OCI-LY1 (cell line): ENCODE results near the gene KRT8.
"Not testable (repeated sequence)": the region's sequence is repeated elsewhere in the genome, so short reads cannot be mapped to it uniquely, and the experiment has no call there.

ENCODE experiments used
- H2AFZ ChIP-seq: fragments of 200-600 bp; sonication (generic), shearing (Covaris generic); 2 replicates; pipeline ENCODE4 v1.6.0; 2014; ENCODE audit warnings: antibody characterized with exemption, mild to moderate bottlenecking, low read length
- H3F3A ChIP-seq: fragments of 200-600 bp; sonication (generic), shearing (Covaris generic); 2 replicates; pipeline ENCODE4 v1.6.0; 2014; ENCODE audit warnings: mild to moderate bottlenecking, antibody characterized with exemption, low read length, moderate library complexity; ENCODE audit not compliant: insufficient read depth
- H3K27ac ChIP-seq: fragments of 200-600 bp; sonication (generic); 2 replicates; pipeline ENCODE4 v1.5.1; 2014; ENCODE audit warnings: low read length, mixed run types, mild to moderate bottlenecking, low read depth; ENCODE audit not compliant: poor library complexity, severe bottlenecking
- H3K27me3 ChIP-seq: fragments of 200-600 bp; sonication (generic); 2 replicates; pipeline ENCODE4 v1.6.0; 2014; ENCODE audit warnings: antibody characterized with exemption, mild to moderate bottlenecking, low read length, moderate library complexity; ENCODE audit not compliant: insufficient read depth
- H3K36me3 ChIP-seq: fragments of 200-600 bp; sonication (generic); 2 replicates; pipeline ENCODE4 v1.6.1; 2014; ENCODE audit warnings: mild to moderate bottlenecking, antibody characterized with exemption, low read length, moderate library complexity, mixed read lengths; ENCODE audit not compliant: insufficient read depth
- H3K4me1 ChIP-seq: fragments of 200-600 bp; sonication (generic); 2 replicates; pipeline ENCODE4 v1.5.1; 2014; ENCODE audit warnings: mild to moderate bottlenecking, low read length, moderate library complexity; ENCODE audit not compliant: insufficient read depth, severe bottlenecking
- H3K4me2 ChIP-seq: fragments of 200-600 bp; sonication (generic), shearing (Covaris generic); 2 replicates; pipeline ENCODE4 v1.6.1; 2014; ENCODE audit warnings: low read length
- H3K4me3 ChIP-seq: fragments of 200-600 bp; sonication (generic); 2 replicates; pipeline ENCODE4 v1.5.1; 2014; ENCODE audit warnings: low read length, low read depth, mild to moderate bottlenecking, mixed read lengths; ENCODE audit not compliant: poor library complexity, severe bottlenecking
- H3K79me2 ChIP-seq: fragments of 200-600 bp; shearing (Covaris generic); 2 replicates; pipeline ENCODE4 v1.6.1; 2016; ENCODE audit warnings: mixed run types, low read length, mixed read lengths; ENCODE audit not compliant: insufficient read depth
- H3K9ac ChIP-seq: fragments of 200-600 bp; sonication (generic), shearing (Covaris generic); 2 replicates; pipeline ENCODE4 v1.6.1; 2014; ENCODE audit warnings: mild to moderate bottlenecking, low read length, mixed read lengths
- H3K9me2 ChIP-seq: fragments of 200-600 bp; sonication (generic), shearing (Covaris generic); 2 replicates; pipeline ENCODE4 v1.6.1; 2014; ENCODE audit warnings: low read depth, mild to moderate bottlenecking, low read length, mixed read lengths
- H3K9me3 ChIP-seq: fragments of 200-600 bp; shearing (Covaris generic); 2 replicates; pipeline ENCODE4 v1.6.1; 2014; ENCODE audit warnings: low read length, mixed read lengths
- H4K20me1 ChIP-seq: fragments of 200-600 bp; sonication (generic), shearing (Covaris generic); 2 replicates; pipeline ENCODE4 v1.6.0; 2016; ENCODE audit warnings: mild to moderate bottlenecking, low read length; ENCODE audit not compliant: insufficient read depth
- CTCF ChIP-seq: fragments of 200-600 bp; sonication (generic), shearing (Covaris generic); IDR thresholded peaks from 2 replicates; pipeline ENCODE4 v1.5.1; 2017; ENCODE audit warnings: mild to moderate bottlenecking, antibody characterized with exemption, low read length, moderate library complexity, mixed read lengths
- EZH2 ChIP-seq: fragments of 200-600 bp; sonication (generic), shearing (Covaris generic); IDR thresholded peaks from 2 replicates; pipeline ENCODE4 v1.8.0; 2017; ENCODE audit warnings: borderline replicate concordance, mixed run types, mild to moderate bottlenecking, antibody characterized with exemption, low read length, moderate library complexity, mixed read lengths

Gene KRT8

GRCh38 chr12:52860102-52860823 is 44.6 kb downstream of the KRT8 start:
- H3K27me3 ChIP-seq, result no peaks in the 10 kb centered on the region
- no peak overlapping the region for H3K9ac ChIP-seq
- H3K79me2 ChIP-seq, result no peaks in the 10 kb centered on the region
- no peaks in the 10 kb centered on the region for H3F3A ChIP-seq
- no peaks in the 10 kb centered on the region for H3K36me3 ChIP-seq
- TF ChIP-seq EZH2, result no peak
- TF ChIP-seq CTCF, result no peak
- no peak overlapping the region for H2AFZ ChIP-seq
- no peaks in the 10 kb centered on the region for H4K20me1 ChIP-seq
- H3K4me2 ChIP-seq, result no peak overlapping the region
- no peak overlapping the region for H3K4me3 ChIP-seq
- no peaks in the 10 kb centered on the region for H3K4me1 ChIP-seq
- H3K9me3 ChIP-seq, result no peaks in the 10 kb centered on the region
- H3K9me2 ChIP-seq, result no peaks in the 10 kb centered on the region
- no peak overlapping the region for H3K27ac ChIP-seq

GRCh38 chr12:52857500-52857899 is 47.4 kb downstream of the KRT8 start:
- Histone ChIP-seq H2AFZ (no peak overlapping the region), H3K4me1 (no peaks in the 10 kb centered on the region), H3K9me2 (no peaks in the 10 kb centered on the region), H3K4me3 (no peak overlapping the region), H3K36me3 (no peaks in the 10 kb centered on the region), H3K27me3 (no peaks in the 10 kb centered on the region), H3K9me3 (no peaks in the 10 kb centered on the region), H3F3A (no peaks in the 10 kb centered on the region), H3K27ac (no peak overlapping the region), H3K9ac (no peak overlapping the region), H3K79me2 (no peaks in the 10 kb centered on the region), H4K20me1 (no peaks in the 10 kb centered on the region), H3K4me2 (no peak overlapping the region)
- TF ChIP-seq EZH2 (no peak), CTCF (no peak)

DNA sequence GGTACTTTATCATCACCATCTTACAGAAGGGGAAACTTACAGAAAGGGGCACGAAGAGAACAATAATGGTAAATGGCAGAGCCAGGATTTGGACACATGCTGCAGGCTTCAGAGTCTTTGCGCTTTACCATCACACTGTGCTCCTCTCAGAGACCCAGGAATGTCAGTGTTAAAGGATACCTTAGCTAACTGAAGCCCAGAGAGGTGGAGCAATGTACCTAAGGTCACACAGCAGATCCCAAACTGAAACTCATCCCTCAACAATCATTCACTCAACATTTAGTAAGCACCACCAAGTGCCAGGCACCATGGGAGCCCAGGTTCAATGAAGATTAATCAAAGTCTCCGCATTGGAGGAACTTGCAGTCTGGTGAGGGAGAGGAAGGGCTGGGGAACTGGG is 48.1 kb downstream of the KRT8 start:
- no peaks in the 10 kb centered on the region for H3K27me3 ChIP-seq
- no peak overlapping the region for H3K27ac ChIP-seq
- H3K36me3 ChIP-seq, result no peaks in the 10 kb centered on the region
- no peaks in the 10 kb centered on the region for H3K4me1 ChIP-seq
- no peak overlapping the region for H3K4me2 ChIP-seq
- H3F3A ChIP-seq, result no peaks in the 10 kb centered on the region
- no peak overlapping the region for H2AFZ ChIP-seq
- TF ChIP-seq EZH2, result no peak
- TF ChIP-seq CTCF, result no peak
- H3K79me2 ChIP-seq, result no peaks in the 10 kb centered on the region
- H3K9me2 ChIP-seq, result no peaks in the 10 kb centered on the region
- H4K20me1 ChIP-seq, result no peaks in the 10 kb centered on the region
- H3K9ac ChIP-seq, result no peak overlapping the region
- H3K9me3 ChIP-seq, result no peaks in the 10 kb centered on the region
- no peak overlapping the region for H3K4me3 ChIP-seq

GRCh38 chr12:52856077-52856476 is 48.8 kb downstream of the KRT8 start:
- H3K27me3 ChIP-seq, H3K79me2 ChIP-seq, H3K4me1 ChIP-seq, H3K27ac ChIP-seq, H3K9me2 ChIP-seq, H2AFZ ChIP-seq, H3K4me2 ChIP-seq, H3K9me3 ChIP-seq, H3K36me3 ChIP-seq, H3F3A ChIP-seq, H3K4me3 ChIP-seq, H3K9ac ChIP-seq, H4K20me1 ChIP-seq: not testable (repeated sequence)
